ENCODE measurements around the gene CILP2. TPM values are rescaled to one million over a fixed set of nuclear protein-coding genes. Genes with fewer than 3 reads are reported as not detected.

Gene CILP2
- total and polyA plus RNA-seq, 9 of the 15 experiments (the other 6 are each of a cell fraction or from before 2014, with no cell fraction given) = 0.04 to 0.35 (median 0.05) TPM; not detected in 2

- peak; percentile 98 for TF ChIP-seq ZBTB40 (IDR thresholded peaks at IDR 0.05)
- TF ChIP-seq ZBTB40 (CRISPR knock-in tag; IDR thresholded peaks at IDR 0.05) = no peak
- no peak; a peak in 1 of 4 replicates for TF ChIP-seq ETV6 (IDR thresholded peaks at IDR 0.05; ENCODE audit: borderline replicate concordance in 1 of 2, low read depth in 2 of 2, low read length in 1 of 2)
- TF ChIP-seq ETV6 (CRISPR knock-in tag; IDR thresholded peaks at IDR 0.05; ENCODE audit: borderline replicate concordance) = no peak
- TF ChIP-seq ZNF407 (IDR thresholded peaks at IDR 0.05; ENCODE audit: low read depth) = no peak
- no peak for TF ChIP-seq RBM34 (IDR thresholded peaks at IDR 0.05; ENCODE audit: borderline replicate concordance, insufficient read depth, low read length)
- TF ChIP-seq POLR3A (IDR thresholded peaks at IDR 0.05; ENCODE audit: borderline replicate concordance, extremely low read depth, insufficient read depth, insufficient read length) = no peak
- no peak for TF ChIP-seq MCM2 (IDR thresholded peaks at IDR 0.05; ENCODE audit: low read depth)
- TF ChIP-seq FIP1L1 (IDR thresholded peaks at IDR 0.05; ENCODE audit: low read depth, low read length, poor library complexity, severe bottlenecking) = peak; percentile 43
Measured at GRCh38 chr19:19515642-19516519, 22.2 kb upstream of the CILP2 start, which contains the start of gene NDUFA13 (continued).

Measured in K562 (cell line).